ENCODE data around the gene SIM1.

SIM1 gene

GRCh38 chr6:100349366-100349765 is 115.4 kb downstream of the SIM1 start:
- no peak for DNase-seq

DNA sequence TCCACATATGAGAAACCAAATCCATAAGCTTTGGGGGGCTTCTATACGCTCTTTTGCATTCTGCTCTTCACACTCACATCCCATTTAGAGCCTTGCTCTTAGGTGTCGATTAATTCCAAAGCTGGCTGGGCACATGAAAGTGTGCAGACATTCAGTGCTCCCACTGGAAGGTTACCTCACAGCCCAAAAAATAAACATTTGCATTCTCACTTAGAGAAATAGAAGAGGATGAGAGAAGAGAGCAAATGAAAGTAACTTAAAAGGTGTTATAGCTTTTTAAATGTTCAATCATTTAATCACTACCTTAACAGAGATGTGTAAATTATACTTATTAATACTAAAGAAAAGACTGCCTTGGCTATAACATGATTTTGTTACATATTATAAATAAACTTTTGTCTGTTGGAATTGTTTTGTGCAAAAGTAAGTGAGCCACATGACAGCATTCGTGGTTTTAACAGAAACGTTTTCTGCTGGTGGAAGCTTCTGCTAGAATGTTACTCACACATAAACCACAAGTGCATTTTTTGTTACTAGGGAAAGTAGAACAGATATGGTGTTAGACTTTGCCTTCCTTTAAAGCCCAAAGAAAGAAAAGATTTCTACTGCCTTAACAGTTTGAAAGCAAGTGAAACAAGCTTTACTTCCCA is 116.7 kb downstream of the SIM1 start:
- DNase-seq = no peak

GRCh38 chr6:100346828-100347227 is 117.9 kb downstream of the SIM1 start:
- DNase-seq = no peak

DNA sequence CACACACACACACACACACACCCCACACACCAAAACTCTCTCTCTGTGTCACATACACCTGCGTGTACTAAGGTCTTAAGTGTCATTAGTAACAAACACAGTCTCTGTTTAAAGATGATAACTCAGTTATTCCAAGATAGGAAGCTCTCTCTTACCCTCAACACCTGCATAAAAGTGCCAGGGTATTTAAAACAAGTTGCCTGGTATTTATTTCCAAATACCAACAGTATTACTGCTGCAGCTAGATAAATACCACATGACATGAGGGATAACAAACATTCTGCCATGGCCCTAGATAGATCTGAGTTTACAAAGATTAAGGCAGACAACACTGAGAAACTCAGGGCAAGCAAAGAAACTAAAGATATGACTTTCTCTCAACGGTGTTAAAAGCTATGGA is 118.5 kb downstream of the SIM1 start:
- DNase-seq = no peak

DNA sequence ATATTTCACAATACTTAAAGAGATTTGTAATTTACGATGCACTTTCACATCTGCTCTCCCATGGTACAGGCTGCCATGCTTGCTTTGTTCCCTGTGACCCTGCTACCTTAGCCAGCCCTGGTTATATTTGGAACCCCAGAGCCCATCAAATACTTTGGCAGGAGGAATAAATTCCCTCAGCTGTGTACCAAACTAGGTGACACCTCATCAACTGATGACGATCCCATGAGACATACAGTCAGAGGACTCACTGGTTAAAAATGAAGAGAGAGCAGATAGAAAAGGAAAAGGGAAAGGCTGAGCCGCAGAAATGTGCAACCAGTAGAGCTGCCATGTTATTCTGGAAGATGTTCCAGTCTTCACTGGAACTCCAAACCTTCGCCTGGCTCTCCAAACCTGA is 120.0 kb downstream of the SIM1 start:
- no peak for DNase-seq

DNA sequence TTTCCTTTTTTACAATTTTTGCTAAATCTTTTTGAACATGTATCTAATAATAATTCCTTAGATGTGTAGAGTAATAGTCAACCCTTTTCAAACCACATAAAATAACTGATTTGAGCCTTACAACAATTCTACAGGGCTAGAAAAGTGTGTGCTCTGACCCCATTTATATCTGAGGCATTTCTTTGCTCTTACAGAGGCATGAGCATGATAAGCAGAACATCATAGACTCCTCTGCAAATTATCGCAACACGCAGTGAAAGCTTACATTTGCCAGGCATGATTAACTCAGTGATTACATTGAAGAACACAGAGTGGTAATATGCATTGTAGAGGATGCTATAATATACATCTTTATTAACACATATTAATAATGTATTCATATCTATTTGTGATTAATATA is 120.4 kb downstream of the SIM1 start:
- DNase-seq = no peak

DNA sequence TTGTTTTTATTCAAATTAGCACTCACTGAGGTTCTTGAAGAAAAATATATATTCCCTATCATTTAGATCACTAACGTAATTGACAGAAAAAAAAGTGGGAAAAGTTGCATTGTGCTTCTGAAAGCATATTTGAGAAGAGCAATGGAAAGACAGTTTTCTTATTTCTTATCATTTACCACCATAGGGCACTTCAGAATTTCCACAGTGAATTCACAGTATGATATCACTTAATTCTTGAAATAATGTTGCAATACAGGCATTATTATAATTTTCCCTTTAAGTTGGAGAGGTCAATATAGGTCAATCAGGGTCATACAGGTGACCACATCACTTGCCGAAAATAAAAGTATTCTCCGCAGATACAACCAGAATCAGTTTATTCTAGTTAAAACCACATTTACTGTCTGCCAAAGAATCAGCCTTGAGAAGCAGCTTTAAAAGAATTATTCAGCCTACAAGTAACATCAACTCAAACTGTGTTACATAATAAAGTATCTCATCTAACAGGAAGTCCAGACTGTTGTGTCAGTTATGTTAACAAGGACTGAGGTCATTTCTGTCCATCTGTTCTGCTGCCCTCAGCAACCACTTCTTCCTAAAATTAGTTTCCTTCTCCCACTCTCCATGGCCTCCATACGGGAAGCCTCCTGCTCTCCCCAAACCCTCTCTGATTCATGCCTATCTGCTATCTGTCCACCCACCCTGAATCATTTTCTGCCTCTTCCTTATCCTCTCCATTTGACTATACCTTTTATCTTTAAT is 121.2 kb downstream of the SIM1 start:
- no peak for DNase-seq

- DNase-seq = no peak
These were observed 121.9 kb downstream of the SIM1 start for GRCh38 chr6:100342830-100343229.

DNA sequence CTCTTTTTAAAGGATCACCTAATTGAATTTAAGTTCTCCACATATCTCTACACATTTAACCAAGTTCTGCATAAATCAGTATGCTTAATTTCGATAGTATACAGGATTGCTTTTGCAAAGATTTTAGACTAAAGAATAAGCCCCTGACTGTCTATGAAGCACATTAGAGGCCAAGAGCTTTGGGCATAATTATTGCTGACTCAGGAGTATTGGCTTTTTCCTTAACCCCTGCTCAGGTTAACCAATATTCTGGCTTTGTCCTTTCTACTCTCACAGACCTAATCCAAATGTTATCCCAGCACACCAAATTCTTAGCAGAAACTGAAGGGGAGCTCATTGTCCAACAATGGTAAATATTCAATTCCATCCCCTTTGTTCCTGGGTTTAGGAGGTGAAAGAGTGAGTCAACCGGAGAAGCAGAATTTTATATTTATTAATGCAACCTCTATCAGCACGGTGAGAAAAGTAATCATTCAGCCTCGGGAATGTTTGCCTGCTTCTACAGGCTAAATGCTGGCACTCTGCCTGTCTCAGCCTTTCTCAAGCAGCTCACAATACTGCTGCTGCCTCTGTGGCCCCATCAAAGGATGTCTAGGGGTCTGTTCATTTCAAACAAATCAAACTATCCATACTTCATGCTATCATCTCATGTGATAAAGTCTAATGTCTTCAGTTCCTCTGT is 125.0 kb downstream of the SIM1 start:
- no peak for DNase-seq

DNA sequence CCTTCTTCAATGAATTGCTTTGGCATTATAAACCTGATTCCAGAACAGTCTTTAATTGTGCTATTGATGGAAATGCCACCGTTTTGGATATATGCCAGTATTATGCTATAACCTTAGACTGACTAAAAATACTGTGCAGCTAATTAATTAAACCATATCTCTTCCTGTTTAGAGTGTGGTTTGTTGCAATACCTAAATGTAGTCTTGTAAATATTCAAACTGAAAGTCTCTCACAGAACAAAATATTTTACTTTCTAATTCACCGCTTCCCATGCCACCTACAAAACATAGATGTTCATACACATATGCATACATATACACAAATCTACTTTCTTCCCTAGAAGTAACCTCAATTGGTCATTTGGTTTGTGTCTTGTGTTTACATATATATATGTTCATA is 126.6 kb downstream of the SIM1 start:
- no peak for DNase-seq

DNA sequence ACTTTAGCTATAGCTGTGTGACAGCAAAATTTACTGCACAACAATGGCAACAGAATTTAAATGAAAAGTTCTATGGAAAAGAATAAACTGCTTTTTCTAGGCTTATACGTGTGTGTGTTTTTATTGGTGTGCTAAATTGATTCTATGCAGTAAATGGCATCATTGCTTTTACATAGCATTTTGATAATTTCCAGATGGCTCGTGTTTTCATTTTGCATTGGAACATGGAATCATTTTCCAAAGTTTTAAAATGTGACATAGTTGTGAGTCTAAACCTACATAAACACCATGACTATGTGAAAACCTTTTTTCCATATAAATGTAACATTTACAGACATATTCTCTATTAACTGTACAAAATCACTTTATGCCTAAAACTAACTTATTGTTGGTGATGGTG is 127.8 kb downstream of the SIM1 start:
- no peak for DNase-seq

DNA sequence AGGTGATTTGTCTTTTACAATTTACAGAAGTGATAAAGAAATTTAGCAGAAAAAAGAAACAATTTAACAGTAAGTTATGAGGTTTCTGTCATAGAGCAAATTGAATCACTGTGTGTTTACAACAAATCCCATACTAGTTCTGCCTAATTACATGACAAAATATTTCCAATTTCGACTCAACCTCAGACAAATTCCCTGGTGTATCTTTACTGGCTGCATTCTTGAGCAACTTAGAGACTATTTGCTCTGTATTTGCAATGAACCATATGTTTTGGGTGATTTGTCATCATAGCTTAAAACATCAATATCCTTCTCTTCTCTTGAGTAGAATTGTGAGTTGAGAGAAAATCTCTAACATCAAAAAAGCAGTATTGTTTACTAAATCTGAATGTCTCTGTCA is 128.7 kb downstream of the SIM1 start:
- no peak for DNase-seq
